Measurements from ENCODE around the gene SMTNL1. TPM values are rescaled to one million over a fixed set of nuclear protein-coding genes. Genes with fewer than 3 reads are reported as not detected.

The SMTNL1 gene
- total RNA-seq, 1 donor from 2014 or later, result 45.2 TPM

DNA sequence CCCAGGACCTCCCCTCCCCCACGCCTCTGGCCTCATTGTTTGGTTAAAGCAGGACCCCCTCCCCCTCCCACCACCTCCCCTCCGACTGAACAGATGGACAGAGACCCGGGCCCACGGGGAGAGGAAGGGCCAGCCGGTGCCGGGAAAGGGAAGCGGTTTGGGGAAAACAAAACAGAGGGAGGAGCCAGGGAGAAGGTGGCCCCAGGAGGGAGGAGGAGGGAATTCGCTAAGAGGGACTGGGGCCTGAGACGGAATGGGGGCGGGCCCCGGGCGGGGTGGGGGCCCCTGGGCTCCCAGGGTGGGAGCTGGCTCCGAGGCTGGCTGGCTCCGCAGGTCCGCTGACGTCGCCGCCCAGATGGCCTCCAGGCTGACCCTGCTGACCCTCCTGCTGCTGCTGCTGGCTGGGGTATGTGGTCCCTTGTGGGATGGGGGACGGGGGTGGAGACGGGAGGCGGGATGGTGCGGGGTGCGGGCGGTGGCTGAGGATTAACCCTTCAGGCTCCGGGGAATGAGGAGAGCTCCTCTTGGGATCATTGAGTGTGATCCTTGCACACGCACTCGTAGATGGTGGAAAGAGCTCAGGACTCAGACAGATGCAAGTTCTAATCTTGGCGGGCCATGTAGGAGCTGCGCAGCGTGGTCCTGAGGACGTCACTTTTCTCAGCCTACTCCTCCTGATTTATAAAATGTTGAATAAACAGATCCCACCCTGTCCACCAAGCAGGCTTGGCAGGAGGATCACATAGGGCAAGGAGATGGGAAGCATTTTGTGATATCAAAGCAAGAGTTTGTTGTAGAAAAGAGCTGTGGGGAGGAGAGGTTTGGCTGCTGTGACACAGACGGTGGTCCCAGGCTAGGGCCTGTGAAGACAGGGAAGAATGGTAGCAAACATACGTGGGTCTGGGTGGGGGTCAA lies 60.8 kb downstream of the SMTNL1 start:
- peaks cover 46% of the 10 kb centered on the region for H3K4me1 Mint-ChIP-seq (ENCODE audit: unreplicated experiment)
- H3K27ac Mint-ChIP-seq (ENCODE audit: unreplicated experiment), result peak overlapping the region; percentile 96
- peak; percentile 85 for DNase-seq (ENCODE audit: low spot score)
- peak overlapping the region; percentile 92 for H3K4me3 Mint-ChIP-seq (ENCODE audit: unreplicated experiment)
- H3K9me3 Mint-ChIP-seq (ENCODE audit: unreplicated experiment), result no peaks in the 10 kb centered on the region
- H3K27me3 Mint-ChIP-seq (ENCODE audit: unreplicated experiment), result peaks cover 10% of the 10 kb centered on the region
- TF ChIP-seq, protein P1, sequence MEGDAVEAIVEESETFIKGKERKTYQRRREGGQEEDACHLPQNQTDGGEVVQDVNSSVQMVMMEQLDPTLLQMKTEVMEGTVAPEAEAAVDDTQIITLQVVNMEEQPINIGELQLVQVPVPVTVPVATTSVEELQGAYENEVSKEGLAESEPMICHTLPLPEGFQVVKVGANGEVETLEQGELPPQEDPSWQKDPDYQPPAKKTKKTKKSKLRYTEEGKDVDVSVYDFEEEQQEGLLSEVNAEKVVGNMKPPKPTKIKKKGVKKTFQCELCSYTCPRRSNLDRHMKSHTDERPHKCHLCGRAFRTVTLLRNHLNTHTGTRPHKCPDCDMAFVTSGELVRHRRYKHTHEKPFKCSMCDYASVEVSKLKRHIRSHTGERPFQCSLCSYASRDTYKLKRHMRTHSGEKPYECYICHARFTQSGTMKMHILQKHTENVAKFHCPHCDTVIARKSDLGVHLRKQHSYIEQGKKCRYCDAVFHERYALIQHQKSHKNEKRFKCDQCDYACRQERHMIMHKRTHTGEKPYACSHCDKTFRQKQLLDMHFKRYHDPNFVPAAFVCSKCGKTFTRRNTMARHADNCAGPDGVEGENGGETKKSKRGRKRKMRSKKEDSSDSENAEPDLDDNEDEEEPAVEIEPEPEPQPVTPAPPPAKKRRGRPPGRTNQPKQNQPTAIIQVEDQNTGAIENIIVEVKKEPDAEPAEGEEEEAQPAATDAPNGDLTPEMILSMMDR (IDR thresholded peaks at IDR 0.05; ENCODE audit: unreplicated experiment), result no peak
- H3K36me3 Mint-ChIP-seq (ENCODE audit: low read depth, unreplicated experiment), result peaks cover 22% of the 10 kb centered on the region

DNA sequence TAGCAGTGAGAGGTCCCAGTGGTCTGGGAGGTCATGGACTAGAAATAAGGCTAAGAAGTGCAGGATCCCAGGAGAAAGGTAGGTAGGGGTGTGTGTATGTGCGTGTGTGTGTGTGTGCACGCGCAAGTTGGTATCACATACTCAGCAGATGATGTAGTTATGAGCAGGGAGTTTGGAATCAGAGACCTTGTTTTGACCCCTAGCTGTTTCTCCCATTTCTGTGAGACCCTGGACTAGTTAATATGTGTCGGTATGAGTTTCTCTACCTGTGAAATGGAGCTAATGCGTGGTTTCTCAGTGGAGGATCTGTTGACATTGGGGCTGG lies 61.4 kb downstream of the SMTNL1 start:
- Mint-ChIP-seq H3K4me1 (ENCODE audit: unreplicated experiment) (peaks cover 46% of the 10 kb centered on the region), H3K27ac (ENCODE audit: unreplicated experiment) (peak overlapping the region; percentile 79)
- DNase-seq (ENCODE audit: low spot score), result no peak

DNA sequence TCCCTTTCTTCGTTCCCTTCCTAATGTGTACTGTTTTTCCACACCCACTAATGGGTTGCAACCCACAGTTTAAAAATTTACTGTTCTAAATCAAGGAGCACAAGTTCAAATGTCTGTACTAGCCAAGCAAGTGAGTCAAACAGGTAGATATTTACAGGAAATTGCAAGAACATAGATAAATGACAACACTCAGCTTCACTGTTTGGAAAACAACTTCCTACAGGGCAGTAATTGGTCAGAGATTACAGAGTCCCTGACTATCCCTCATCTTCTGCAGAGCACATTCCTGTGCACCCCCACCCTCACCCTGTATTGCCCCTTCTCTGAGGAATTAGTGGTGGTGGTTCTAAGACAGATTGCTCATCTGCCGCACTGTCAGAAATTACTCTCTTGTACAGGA lies 62.0 kb downstream of the SMTNL1 start:
- no peaks in the 10 kb centered on the region for H3K9me3 Mint-ChIP-seq (ENCODE audit: unreplicated experiment)
- H3K27me3 Mint-ChIP-seq (ENCODE audit: unreplicated experiment), result peaks cover 10% of the 10 kb centered on the region
- peak overlapping the region; percentile 92 for H3K4me3 Mint-ChIP-seq (ENCODE audit: unreplicated experiment)
- peaks cover 22% of the 10 kb centered on the region for H3K36me3 Mint-ChIP-seq (ENCODE audit: low read depth, unreplicated experiment)
- no peak for DNase-seq (ENCODE audit: low spot score)
- TF ChIP-seq, protein P1 (IDR thresholded peaks at IDR 0.05; ENCODE audit: unreplicated experiment), result no peak
- H3K4me1 Mint-ChIP-seq (ENCODE audit: unreplicated experiment), result peaks cover 46% of the 10 kb centered on the region
- no peak overlapping the region for H3K27ac Mint-ChIP-seq (ENCODE audit: unreplicated experiment)

More for the DNA sequence above, 61.4 kb downstream of the SMTNL1 start:
- Mint-ChIP-seq H3K36me3 (ENCODE audit: low read depth, unreplicated experiment) (peaks cover 22% of the 10 kb centered on the region), H3K4me3 (ENCODE audit: unreplicated experiment) (peak overlapping the region; percentile 92), H3K27me3 (ENCODE audit: unreplicated experiment) (peaks cover 10% of the 10 kb centered on the region), H3K9me3 (ENCODE audit: unreplicated experiment) (no peaks in the 10 kb centered on the region)
- TF ChIP-seq, protein P1 (IDR thresholded peaks at IDR 0.05; ENCODE audit: unreplicated experiment), result no peak

Other genes starting within 250 kb of the SMTNL1 start
- gene TNKS1BP1, start 212.6 kb upstream of the SMTNL1 start, total RNA-seq (ENCODE audit: unreplicated experiment), result 122 TPM
- 134 TPM for gene SSRP1, start 201.7 kb upstream of the SMTNL1 start, total RNA-seq (ENCODE audit: unreplicated experiment)
- gene P2RX3, start 199.2 kb upstream of the SMTNL1 start, total RNA-seq (ENCODE audit: unreplicated experiment), result 0.23 TPM
- gene PRG3, start 156.4 kb upstream of the SMTNL1 start, total RNA-seq (ENCODE audit: unreplicated experiment), result not detected
- gene PRG2, start 146.9 kb upstream of the SMTNL1 start, total RNA-seq (ENCODE audit: unreplicated experiment), result not detected
- gene SLC43A3, start 110.5 kb upstream of the SMTNL1 start, total RNA-seq (ENCODE audit: unreplicated experiment), result 17.5 TPM
- 0.62 TPM for gene RTN4RL2, start 77.1 kb upstream of the SMTNL1 start, total RNA-seq (ENCODE audit: unreplicated experiment)
- gene SLC43A1, start 21.9 kb upstream of the SMTNL1 start, total RNA-seq (ENCODE audit: unreplicated experiment), result 10.4 TPM
- 60.2 TPM for gene TIMM10, start 6.8 kb upstream of the SMTNL1 start, total RNA-seq (ENCODE audit: unreplicated experiment)
- gene UBE2L6, start 30.1 kb downstream of the SMTNL1 start, total RNA-seq (ENCODE audit: unreplicated experiment), result 56.2 TPM
- 347 TPM for gene SERPING1, start 60.1 kb downstream of the SMTNL1 start, total RNA-seq (ENCODE audit: unreplicated experiment)
- not detected for gene YPEL4, start 112.3 kb downstream of the SMTNL1 start, total RNA-seq (ENCODE audit: unreplicated experiment)
- 31.1 TPM for gene CLP1, start 120.2 kb downstream of the SMTNL1 start, total RNA-seq (ENCODE audit: unreplicated experiment)
- 78.3 TPM for gene ZDHHC5, start 130.5 kb downstream of the SMTNL1 start, total RNA-seq (ENCODE audit: unreplicated experiment)
- 20.5 TPM for gene MED19, start 174.6 kb downstream of the SMTNL1 start, total RNA-seq (ENCODE audit: unreplicated experiment)
- gene TMX2, start 175.0 kb downstream of the SMTNL1 start, total RNA-seq (ENCODE audit: unreplicated experiment), result 51.0 TPM
- gene SELENOH, start 203.9 kb downstream of the SMTNL1 start, total RNA-seq (ENCODE audit: unreplicated experiment), result 210 TPM
- gene BTBD18, start 214.2 kb downstream of the SMTNL1 start, total RNA-seq (ENCODE audit: unreplicated experiment), result not detected
- 350 TPM for gene CTNND1, start 224.2 kb downstream of the SMTNL1 start, total RNA-seq (ENCODE audit: unreplicated experiment)

Data from endothelial cell (in vitro differentiated cells).